Stomach (tissue), 4 donors: ENCODE data around the gene DPH6.

Source experiments
- CTCF ChIP-seq, 7 experiments: fragments of 450-650 bp in 4 of 7; fragments of 200-600 bp in 3 of 7; sonication (generic) in 3 of 7; IDR thresholded peaks; one replicate each; pipeline ENCODE4 v1.5.1; 2016 to 2019; ENCODE audit warnings: antibody characterized with exemption in 7 of 7, control low read depth in 2 of 7, mild to moderate bottlenecking in 1 of 7
- EP300 ChIP-seq: sonication (generic); formaldehyde crosslinking; IDR thresholded peaks from one replicate; pipeline ENCODE4 v1.6.1; 2017; ENCODE audit warnings: antibody characterized with exemption
- POLR2A ChIP-seq, 4 donors: fragments of 450-650 bp; IDR thresholded peaks; one replicate each; pipeline ENCODE4 v1.6.1; 2016; ENCODE audit warnings: antibody characterized with exemption in 4 of 4, control low read depth in 2 of 4, mild to moderate bottlenecking in 1 of 4, moderate library complexity in 1 of 4
- POLR2AphosphoS5 ChIP-seq, 3 donors: sonication (generic); formaldehyde crosslinking; IDR thresholded peaks; one replicate each; pipeline ENCODE4 v1.6.1; 2016; ENCODE audit warnings: antibody characterized with exemption in 3 of 3

GRCh38 chr15:35329521-35329961 is 216.4 kb downstream of the DPH6 start:
- TF ChIP-seq CTCF (IDR thresholded peaks at IDR 0.05) (no peak), POLR2AphosphoS5 (IDR thresholded peaks at IDR 0.05) (no peak), POLR2A (IDR thresholded peaks at IDR 0.05) (no peak), EP300 (no peak)
